ENCODE data around the gene NFKB2.

The NFKB2 gene

GRCh38 chr10:102394079-102394800 lies 1.3 kb upstream of the NFKB2 start (continued):
- TF ChIP-seq ZNF791 (tag by site-specific recombination; IDR thresholded peaks at IDR 0.05) (no peak), HIC1 (tag by site-specific recombination; IDR thresholded peaks at IDR 0.05) (no peak), ZNF707 (tag by site-specific recombination; IDR thresholded peaks at IDR 0.05) (no peak), ZEB2 (tag by site-specific recombination; IDR thresholded peaks at IDR 0.05) (peak; percentile 87), ZNF488 (tag by site-specific recombination; IDR thresholded peaks at IDR 0.05) (no peak), PRDM6 (tag by site-specific recombination; IDR thresholded peaks at IDR 0.05) (no peak), ZNF184 (tag by site-specific recombination; IDR thresholded peaks at IDR 0.05) (no peak), HOXA7 (CRISPR knock-in tag; IDR thresholded peaks at IDR 0.05; ENCODE audit: borderline replicate concordance) (no peak), KLF9 (tag by site-specific recombination; IDR thresholded peaks at IDR 0.05; ENCODE audit: low read depth) (no peak; the same call in 1 of the 2 replicates), ZNF580 (tag by site-specific recombination; IDR thresholded peaks at IDR 0.05) (no peak), ZFP37 (tag by site-specific recombination; IDR thresholded peaks at IDR 0.05) (no peak; the same call in 1 of the 2 replicates), ATF2 (tag by site-specific recombination; IDR thresholded peaks at IDR 0.05; ENCODE audit: low read depth) (peak; percentile 48), ZNF596 (tag by site-specific recombination; IDR thresholded peaks at IDR 0.05) (no peak), PATZ1 (tag by site-specific recombination; IDR thresholded peaks at IDR 0.05) (peak; percentile 100)
- TF ChIP-seq, protein P1, sequence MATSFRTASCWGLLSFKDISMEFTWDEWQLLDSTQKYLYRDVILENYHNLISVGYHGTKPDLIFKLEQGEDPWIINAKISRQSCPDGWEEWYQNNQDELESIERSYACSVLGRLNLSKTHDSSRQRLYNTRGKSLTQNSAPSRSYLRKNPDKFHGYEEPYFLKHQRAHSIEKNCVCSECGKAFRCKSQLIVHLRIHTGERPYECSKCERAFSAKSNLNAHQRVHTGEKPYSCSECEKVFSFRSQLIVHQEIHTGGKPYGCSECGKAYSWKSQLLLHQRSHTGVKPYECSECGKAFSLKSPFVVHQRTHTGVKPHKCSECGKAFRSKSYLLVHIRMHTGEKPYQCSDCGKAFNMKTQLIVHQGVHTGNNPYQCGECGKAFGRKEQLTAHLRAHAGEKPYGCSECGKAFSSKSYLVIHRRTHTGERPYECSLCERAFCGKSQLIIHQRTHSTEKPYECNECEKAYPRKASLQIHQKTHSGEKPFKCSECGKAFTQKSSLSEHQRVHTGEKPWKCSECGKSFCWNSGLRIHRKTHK (tag by site-specific recombination; IDR thresholded peaks at IDR 0.05): no peak
- TF ChIP-seq, protein P2, sequence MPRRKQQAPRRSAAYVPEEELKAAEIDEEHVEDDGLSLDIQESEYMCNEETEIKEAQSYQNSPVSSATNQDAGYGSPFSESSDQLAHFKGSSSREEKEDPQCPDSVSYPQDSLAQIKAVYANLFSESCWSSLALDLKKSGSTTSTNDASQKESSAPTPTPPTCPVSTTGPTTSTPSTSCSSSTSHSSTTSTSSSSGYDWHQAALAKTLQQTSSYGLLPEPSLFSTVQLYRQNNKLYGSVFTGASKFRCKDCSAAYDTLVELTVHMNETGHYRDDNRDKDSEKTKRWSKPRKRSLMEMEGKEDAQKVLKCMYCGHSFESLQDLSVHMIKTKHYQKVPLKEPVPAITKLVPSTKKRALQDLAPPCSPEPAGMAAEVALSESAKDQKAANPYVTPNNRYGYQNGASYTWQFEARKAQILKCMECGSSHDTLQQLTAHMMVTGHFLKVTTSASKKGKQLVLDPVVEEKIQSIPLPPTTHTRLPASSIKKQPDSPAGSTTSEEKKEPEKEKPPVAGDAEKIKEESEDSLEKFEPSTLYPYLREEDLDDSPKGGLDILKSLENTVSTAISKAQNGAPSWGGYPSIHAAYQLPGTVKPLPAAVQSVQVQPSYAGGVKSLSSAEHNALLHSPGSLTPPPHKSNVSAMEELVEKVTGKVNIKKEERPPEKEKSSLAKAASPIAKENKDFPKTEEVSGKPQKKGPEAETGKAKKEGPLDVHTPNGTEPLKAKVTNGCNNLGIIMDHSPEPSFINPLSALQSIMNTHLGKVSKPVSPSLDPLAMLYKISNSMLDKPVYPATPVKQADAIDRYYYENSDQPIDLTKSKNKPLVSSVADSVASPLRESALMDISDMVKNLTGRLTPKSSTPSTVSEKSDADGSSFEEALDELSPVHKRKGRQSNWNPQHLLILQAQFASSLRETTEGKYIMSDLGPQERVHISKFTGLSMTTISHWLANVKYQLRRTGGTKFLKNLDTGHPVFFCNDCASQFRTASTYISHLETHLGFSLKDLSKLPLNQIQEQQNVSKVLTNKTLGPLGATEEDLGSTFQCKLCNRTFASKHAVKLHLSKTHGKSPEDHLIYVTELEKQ (tag by site-specific recombination; IDR thresholded peaks at IDR 0.05; ENCODE audit: borderline replicate concordance): no peak
- TF ChIP-seq, protein P3, sequence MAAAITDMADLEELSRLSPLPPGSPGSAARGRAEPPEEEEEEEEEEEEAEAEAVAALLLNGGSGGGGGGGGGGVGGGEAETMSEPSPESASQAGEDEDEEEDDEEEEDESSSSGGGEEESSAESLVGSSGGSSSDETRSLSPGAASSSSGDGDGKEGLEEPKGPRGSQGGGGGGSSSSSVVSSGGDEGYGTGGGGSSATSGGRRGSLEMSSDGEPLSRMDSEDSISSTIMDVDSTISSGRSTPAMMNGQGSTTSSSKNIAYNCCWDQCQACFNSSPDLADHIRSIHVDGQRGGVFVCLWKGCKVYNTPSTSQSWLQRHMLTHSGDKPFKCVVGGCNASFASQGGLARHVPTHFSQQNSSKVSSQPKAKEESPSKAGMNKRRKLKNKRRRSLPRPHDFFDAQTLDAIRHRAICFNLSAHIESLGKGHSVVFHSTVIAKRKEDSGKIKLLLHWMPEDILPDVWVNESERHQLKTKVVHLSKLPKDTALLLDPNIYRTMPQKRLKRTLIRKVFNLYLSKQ (tag by site-specific recombination; IDR thresholded peaks at IDR 0.05; ENCODE audit: borderline replicate concordance): no peak
- TF ChIP-seq, protein P4, sequence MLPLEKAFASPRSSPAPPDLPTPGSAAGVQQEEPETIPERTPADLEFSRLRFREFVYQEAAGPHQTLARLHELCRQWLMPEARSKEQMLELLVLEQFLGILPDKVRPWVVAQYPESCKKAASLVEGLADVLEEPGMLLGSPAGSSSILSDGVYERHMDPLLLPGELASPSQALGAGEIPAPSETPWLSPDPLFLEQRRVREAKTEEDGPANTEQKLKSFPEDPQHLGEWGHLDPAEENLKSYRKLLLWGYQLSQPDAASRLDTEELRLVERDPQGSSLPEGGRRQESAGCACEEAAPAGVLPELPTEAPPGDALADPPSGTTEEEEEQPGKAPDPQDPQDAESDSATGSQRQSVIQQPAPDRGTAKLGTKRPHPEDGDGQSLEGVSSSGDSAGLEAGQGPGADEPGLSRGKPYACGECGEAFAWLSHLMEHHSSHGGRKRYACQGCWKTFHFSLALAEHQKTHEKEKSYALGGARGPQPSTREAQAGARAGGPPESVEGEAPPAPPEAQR (tag by site-specific recombination; IDR thresholded peaks at IDR 0.05): no peak
- TF ChIP-seq, protein P5, sequence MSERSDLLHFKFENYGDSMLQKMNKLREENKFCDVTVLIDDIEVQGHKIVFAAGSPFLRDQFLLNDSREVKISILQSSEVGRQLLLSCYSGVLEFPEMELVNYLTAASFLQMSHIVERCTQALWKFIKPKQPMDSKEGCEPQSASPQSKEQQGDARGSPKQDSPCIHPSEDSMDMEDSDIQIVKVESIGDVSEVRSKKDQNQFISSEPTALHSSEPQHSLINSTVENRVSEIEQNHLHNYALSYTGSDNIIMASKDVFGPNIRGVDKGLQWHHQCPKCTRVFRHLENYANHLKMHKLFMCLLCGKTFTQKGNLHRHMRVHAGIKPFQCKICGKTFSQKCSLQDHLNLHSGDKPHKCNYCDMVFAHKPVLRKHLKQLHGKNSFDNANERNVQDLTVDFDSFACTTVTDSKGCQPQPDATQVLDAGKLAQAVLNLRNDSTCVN (tag by site-specific recombination; optimal IDR thresholded peaks at IDR 0.05): peak; percentile 95
